Fibroblast of the conjunctiva (primary cell): ENCODE data around the gene RGS11.

Source experiments
- DNase-seq: peaks from one replicate; pipeline ENCODE4 v3.0.0-alpha.2; 2010; ENCODE audit warnings: low read depth

RGS11 gene

GRCh38 chr16:275786-276232 is at the start of gene RGS11:
Gene RGS11 (minus strand): TSS chr16:275944. CDS start chr16:275911, 33 bp downstream.
- DNase-seq, result no peak

- no peak for DNase-seq
Observed at GRCh38 chr16:324451-325334, 48.9 kb upstream of the RGS11 start.

- no peak for DNase-seq
Observed at GRCh38 chr16:324201-324450, 48.4 kb upstream of the RGS11 start.

GRCh38 chr16:322476-323143 is 46.9 kb upstream of the RGS11 start:
- no peak for DNase-seq

GRCh38 chr16:321532-321931 is 45.8 kb upstream of the RGS11 start:
- no peak for DNase-seq

GRCh38 chr16:320206-320605 is 44.5 kb upstream of the RGS11 start:
- DNase-seq, result no peak

- no peak for DNase-seq
Observed at GRCh38 chr16:318628-319027, 42.9 kb upstream of the RGS11 start.

- no peak for DNase-seq
Observed at GRCh38 chr16:317583-317982, 41.8 kb upstream of the RGS11 start.

GRCh38 chr16:316741-317464 is 41.2 kb upstream of the RGS11 start:
- no peak for DNase-seq

GRCh38 chr16:314795-315299 is 39.1 kb upstream of the RGS11 start:
- DNase-seq, result no peak

GRCh38 chr16:314351-314750 is 38.6 kb upstream of the RGS11 start:
- DNase-seq, result no peak

GRCh38 chr16:311725-312124 is 36.0 kb upstream of the RGS11 start:
- no peak for DNase-seq

- DNase-seq, result no peak
Observed at GRCh38 chr16:309476-309875, 33.7 kb upstream of the RGS11 start.

- DNase-seq, result no peak
Observed at GRCh38 chr16:307691-308312, 32.1 kb upstream of the RGS11 start.

GRCh38 chr16:306911-307370 is 31.2 kb upstream of the RGS11 start:
- no peak for DNase-seq

GRCh38 chr16:305916-306626 is 30.3 kb upstream of the RGS11 start:
- no peak for DNase-seq

- no peak for DNase-seq
Observed at GRCh38 chr16:303760-304505, 28.2 kb upstream of the RGS11 start.

GRCh38 chr16:301950-302349 is 26.2 kb upstream of the RGS11 start:
- no peak for DNase-seq

- DNase-seq, result no peak
Observed at GRCh38 chr16:301235-301634, 25.5 kb upstream of the RGS11 start.

- no peak for DNase-seq
Observed at GRCh38 chr16:297832-298231, 22.1 kb upstream of the RGS11 start.
